ENCODE measurements around the gene UBXN7.
"Not testable (repeated sequence)": the region's sequence is repeated elsewhere in the genome, so short reads cannot be mapped to it uniquely, and the experiment has no call there.

UBXN7 gene

DNA sequence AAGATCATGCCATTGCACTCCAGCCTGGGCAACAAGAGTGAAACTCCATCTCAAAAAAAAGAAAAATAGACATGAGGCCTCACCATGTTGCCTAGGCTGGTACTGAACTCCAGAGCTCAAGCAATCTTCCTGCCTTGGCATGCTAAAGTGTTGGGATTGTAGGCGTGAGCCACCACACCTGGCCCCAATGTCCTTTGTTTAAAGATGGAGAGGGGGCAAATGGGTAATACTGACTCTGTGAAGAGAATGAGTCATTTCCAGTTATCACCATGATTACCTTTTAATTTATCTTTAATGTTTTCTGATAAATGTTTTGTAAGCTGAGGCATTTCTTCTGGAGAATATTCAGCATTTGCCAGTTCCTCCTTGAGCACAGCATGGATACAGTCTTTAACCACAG lies 116.4 kb downstream of the UBXN7 start:
- peaks cover 14% of the 10 kb centered on the region for H3K36me3 ChIP-seq (ENCODE audit: insufficient read depth, insufficient read length, low read length)
- peaks cover 4% of the 10 kb centered on the region for H3K4me1 ChIP-seq (ENCODE audit: insufficient read depth, insufficient read length)
- no peaks in the 10 kb centered on the region for H3K27me3 ChIP-seq (ENCODE audit: insufficient read depth, insufficient read length)
- H3K4me3 ChIP-seq (ENCODE audit: insufficient read length, low read depth): no peak overlapping the region
- DNase-seq (ENCODE audit: low read depth, low spot score): no peak
- TF ChIP-seq YY1 (IDR thresholded peaks at IDR 0.05; ENCODE audit: insufficient read depth, insufficient read length) (no peak), ZNF274 (IDR thresholded peaks at IDR 0.05; ENCODE audit: low read depth, low read length) (no peak), SUZ12 (IDR thresholded peaks at IDR 0.05; ENCODE audit: extremely low read depth, insufficient read depth, insufficient read length) (no peak)
- no peaks in the 10 kb centered on the region for H3K9me3 ChIP-seq (ENCODE audit: insufficient read depth, low read length)
- no peak overlapping the region for H3K9ac ChIP-seq (ENCODE audit: insufficient read length, low read depth)

DNA sequence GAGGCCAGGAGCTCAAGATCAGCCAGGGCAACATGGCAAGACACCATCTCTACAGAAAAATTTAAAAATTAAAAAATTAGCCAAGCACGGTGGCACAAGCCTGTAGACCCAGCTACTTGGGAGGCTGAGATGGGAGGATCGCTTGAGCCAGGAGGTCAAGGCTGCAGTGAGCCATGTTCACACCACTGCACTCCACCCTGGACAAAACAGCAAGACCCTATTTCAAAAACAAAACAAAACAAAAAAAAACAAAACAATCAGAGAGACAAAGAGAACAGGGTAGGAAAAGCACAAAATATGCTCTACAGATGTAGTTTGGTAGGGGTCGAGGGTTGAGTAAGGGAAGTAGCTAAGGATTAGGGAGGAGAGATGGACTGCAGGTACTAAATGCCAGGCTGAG lies 117.6 kb downstream of the UBXN7 start:
- Histone ChIP-seq H3K9ac (ENCODE audit: insufficient read length, low read depth) (no peak overlapping the region), H3K9me3 (ENCODE audit: insufficient read depth, low read length) (no peaks in the 10 kb centered on the region), H3K4me3 (ENCODE audit: insufficient read length, low read depth) (no peak overlapping the region), H3K27me3 (ENCODE audit: insufficient read depth, insufficient read length) (no peaks in the 10 kb centered on the region), H3K36me3 (ENCODE audit: insufficient read depth, insufficient read length, low read length) (peaks cover 14% of the 10 kb centered on the region), H3K4me1 (ENCODE audit: insufficient read depth, insufficient read length) (no peaks in the 10 kb centered on the region)
- TF ChIP-seq SUZ12 (IDR thresholded peaks at IDR 0.05; ENCODE audit: extremely low read depth, insufficient read depth, insufficient read length): no peak
- TF ChIP-seq ZNF274 (IDR thresholded peaks at IDR 0.05; ENCODE audit: low read depth, low read length): no peak
- TF ChIP-seq YY1 (IDR thresholded peaks at IDR 0.05; ENCODE audit: insufficient read depth, insufficient read length): no peak
- no peak for DNase-seq (ENCODE audit: low read depth, low spot score)

DNA sequence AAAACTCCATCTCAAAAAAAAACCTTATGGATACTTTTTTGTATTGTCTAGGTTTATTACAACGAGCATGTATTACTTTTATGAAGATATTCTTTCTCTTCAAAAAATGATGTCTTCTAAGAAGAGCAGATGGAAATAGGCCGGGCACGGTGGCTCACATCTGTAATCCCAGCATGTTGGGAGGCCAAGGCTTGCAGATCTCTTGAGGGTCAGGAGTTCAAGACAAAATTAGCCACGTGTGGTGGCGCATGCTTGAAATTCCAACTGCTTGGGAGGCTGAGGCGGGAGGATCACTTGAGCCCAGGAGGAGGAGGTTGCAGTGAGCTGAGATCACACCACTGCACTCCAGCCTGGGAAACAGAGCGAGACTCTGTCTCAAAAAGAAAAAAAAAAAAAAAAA lies 118.1 kb downstream of the UBXN7 start:
- H3K9me3 ChIP-seq (ENCODE audit: insufficient read depth, low read length); H3K27me3 ChIP-seq (ENCODE audit: insufficient read depth, insufficient read length); DNase-seq (ENCODE audit: low read depth, low spot score); H3K4me3 ChIP-seq (ENCODE audit: insufficient read length, low read depth); H3K9ac ChIP-seq (ENCODE audit: insufficient read length, low read depth); H3K4me1 ChIP-seq (ENCODE audit: insufficient read depth, insufficient read length): not testable (repeated sequence)
- H3K36me3 ChIP-seq (ENCODE audit: insufficient read depth, insufficient read length, low read length): peaks cover 14% of the 10 kb centered on the region

DNA sequence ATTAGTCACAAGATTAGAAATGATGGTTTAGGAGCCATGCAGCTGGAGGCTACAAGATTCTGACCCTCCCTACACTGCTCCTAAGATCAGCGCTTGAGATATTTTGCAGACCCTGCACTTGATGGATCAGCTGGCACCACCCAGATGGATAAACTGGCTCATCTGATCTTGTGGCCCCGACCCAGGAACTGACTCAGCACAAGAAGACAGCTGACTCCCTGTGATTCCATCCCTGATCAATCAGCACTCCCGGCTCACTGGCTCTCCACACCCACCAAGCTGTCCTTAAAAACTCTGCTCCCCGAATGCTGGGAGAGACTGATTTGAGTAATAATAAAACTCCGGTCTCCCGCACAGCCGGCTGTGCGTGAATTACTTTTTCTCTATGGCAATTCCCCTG lies 129.3 kb downstream of the UBXN7 start:
- DNase-seq (ENCODE audit: low read depth, low spot score); H3K27me3 ChIP-seq (ENCODE audit: insufficient read depth, insufficient read length); H3K9me3 ChIP-seq (ENCODE audit: insufficient read depth, low read length); H3K9ac ChIP-seq (ENCODE audit: insufficient read length, low read depth); H3K4me3 ChIP-seq (ENCODE audit: insufficient read length, low read depth); H3K4me1 ChIP-seq (ENCODE audit: insufficient read depth, insufficient read length): not testable (repeated sequence)
- peaks cover 20% of the 10 kb centered on the region for H3K36me3 ChIP-seq (ENCODE audit: insufficient read depth, insufficient read length, low read length)

DNA sequence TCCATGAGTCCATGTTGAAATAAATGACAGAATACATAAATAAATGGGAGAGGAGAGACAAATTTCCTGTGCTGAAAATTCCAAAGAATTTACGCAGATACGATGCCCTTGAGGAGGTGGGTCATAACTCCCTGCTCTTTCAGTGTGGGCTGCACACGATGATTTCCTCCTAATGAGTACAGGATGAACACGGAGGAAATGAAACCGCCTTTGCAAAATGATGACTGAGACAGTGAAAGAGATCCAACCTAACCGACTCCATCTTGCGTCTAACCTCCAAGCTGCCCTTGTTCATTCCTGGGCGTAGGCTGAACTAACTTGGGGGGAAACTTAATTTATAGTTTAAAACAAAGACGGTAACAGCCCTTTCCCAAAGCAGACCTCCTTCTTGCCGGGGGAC lies 129.7 kb downstream of the UBXN7 start:
- not testable (repeated sequence) for H3K9me3 ChIP-seq (ENCODE audit: insufficient read depth, low read length); H3K9ac ChIP-seq (ENCODE audit: insufficient read length, low read depth); DNase-seq (ENCODE audit: low read depth, low spot score); H3K4me3 ChIP-seq (ENCODE audit: insufficient read length, low read depth); H3K4me1 ChIP-seq (ENCODE audit: insufficient read depth, insufficient read length); H3K27me3 ChIP-seq (ENCODE audit: insufficient read depth, insufficient read length)
- peaks cover 24% of the 10 kb centered on the region for H3K36me3 ChIP-seq (ENCODE audit: insufficient read depth, insufficient read length, low read length)

DNA sequence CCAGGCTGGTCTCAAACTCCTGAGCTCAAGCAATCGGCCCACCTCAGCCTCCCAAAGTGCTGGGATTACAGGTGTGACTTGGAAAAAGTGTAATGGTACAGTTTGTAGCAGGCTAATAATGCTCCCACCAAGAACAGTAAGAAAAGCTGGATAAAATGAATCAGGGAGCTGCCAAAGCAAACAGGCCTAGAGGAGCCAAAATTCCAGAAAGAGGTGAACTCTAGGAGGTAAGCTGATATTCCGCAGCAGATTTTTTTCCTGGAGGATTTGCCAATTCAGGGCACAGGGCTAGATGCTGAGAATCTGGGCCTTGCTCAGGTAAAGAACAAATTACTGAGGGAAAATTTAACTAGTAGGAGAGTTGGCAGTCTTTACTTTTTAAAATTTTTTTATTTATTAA lies 133.7 kb downstream of the UBXN7 start:
- H3K4me1 ChIP-seq (ENCODE audit: insufficient read depth, insufficient read length): no peaks in the 10 kb centered on the region
- no peak for DNase-seq (ENCODE audit: low read depth, low spot score)
- H3K27me3 ChIP-seq (ENCODE audit: insufficient read depth, insufficient read length): no peaks in the 10 kb centered on the region
- TF ChIP-seq SUZ12 (IDR thresholded peaks at IDR 0.05; ENCODE audit: extremely low read depth, insufficient read depth, insufficient read length): no peak
- TF ChIP-seq YY1 (IDR thresholded peaks at IDR 0.05; ENCODE audit: insufficient read depth, insufficient read length): no peak
- TF ChIP-seq ZNF274 (IDR thresholded peaks at IDR 0.05; ENCODE audit: low read depth, low read length): no peak
- H3K36me3 ChIP-seq (ENCODE audit: insufficient read depth, insufficient read length, low read length): peaks cover 15% of the 10 kb centered on the region
- no peak overlapping the region for H3K9ac ChIP-seq (ENCODE audit: insufficient read length, low read depth)
- H3K9me3 ChIP-seq (ENCODE audit: insufficient read depth, low read length): no peaks in the 10 kb centered on the region
- no peak overlapping the region for H3K4me3 ChIP-seq (ENCODE audit: insufficient read length, low read depth)

Measured in NT2/D1 (cell line).